Ramos (cell line): ENCODE results near the gene FMOD.
"Not testable (repeated sequence)": the region's sequence is repeated elsewhere in the genome, so short reads cannot be mapped to it uniquely, and the experiment has no call there.

Source experiments
- in situ Hi-C: fragments of 300-500 bp; cut with MboI; formaldehyde crosslinking; loops from one replicate; pipeline ENCODE4 v1.14.3; 2022; ENCODE audit warnings: low sequenced_read_pairs; ENCODE audit not compliant: unreplicated experiment

Gene FMOD

GRCh38 chr1:203327684-203328457 lies 23.1 kb downstream of the FMOD start:
- in situ Hi-C loops: no loop called here

GRCh38 chr1:203326830-203327683 lies 23.9 kb downstream of the FMOD start:
- in situ Hi-C loops: no loop called here

- in situ Hi-C loops: no loop called here
Measured at GRCh38 chr1:203325418-203326091, 25.4 kb downstream of the FMOD start.

- in situ Hi-C loops: no loop called here
Measured at GRCh38 chr1:203325026-203325417, 25.9 kb downstream of the FMOD start.

- in situ Hi-C loops: no loop called here
Measured at GRCh38 chr1:203324105-203325025, 26.6 kb downstream of the FMOD start.

- in situ Hi-C loops: no loop called here
Measured at GRCh38 chr1:203323587-203323986, 27.3 kb downstream of the FMOD start.

GRCh38 chr1:203322500-203323179 lies 28.3 kb downstream of the FMOD start:
- in situ Hi-C loops: no loop called here

GRCh38 chr1:203321273-203322052 lies 29.5 kb downstream of the FMOD start:
- in situ Hi-C loops: no loop called here

GRCh38 chr1:203320591-203321272 lies 30.2 kb downstream of the FMOD start:
- in situ Hi-C loops: no loop called here

GRCh38 chr1:203318229-203318517 lies 32.7 kb downstream of the FMOD start:
- in situ Hi-C loops: no loop called here

- in situ Hi-C loops: no loop called here
Measured at GRCh38 chr1:203317429-203318228, 33.3 kb downstream of the FMOD start.

- in situ Hi-C loops: no loop called here
Measured at GRCh38 chr1:203316626-203317093, 34.3 kb downstream of the FMOD start.

- in situ Hi-C loops: not testable (repeated sequence)
Measured at GRCh38 chr1:203314025-203314759, 36.7 kb downstream of the FMOD start.

- in situ Hi-C loops: no loop called here
Measured at GRCh38 chr1:203311368-203312301, 39.3 kb downstream of the FMOD start.

- in situ Hi-C loops: no loop called here
Measured at GRCh38 chr1:203308923-203309331, 42.0 kb downstream of the FMOD start.
